22Rv1 (cell line): ENCODE measurements around the gene PITPNM3.

Experiments
- ZFX ChIP-seq: fragments of 450-650 bp; IDR thresholded peaks from 2 replicates; pipeline ENCODE4 v1.6.1; 2017; ENCODE audit warnings: antibody characterized with exemption, borderline replicate concordance
- TF ChIP-seq, protein P1 (sequence below): fragments of 450-650 bp; IDR thresholded peaks from 2 replicates; pipeline ENCODE4 v1.5.1; 2017; ENCODE audit warnings: mild to moderate bottlenecking

DNA sequence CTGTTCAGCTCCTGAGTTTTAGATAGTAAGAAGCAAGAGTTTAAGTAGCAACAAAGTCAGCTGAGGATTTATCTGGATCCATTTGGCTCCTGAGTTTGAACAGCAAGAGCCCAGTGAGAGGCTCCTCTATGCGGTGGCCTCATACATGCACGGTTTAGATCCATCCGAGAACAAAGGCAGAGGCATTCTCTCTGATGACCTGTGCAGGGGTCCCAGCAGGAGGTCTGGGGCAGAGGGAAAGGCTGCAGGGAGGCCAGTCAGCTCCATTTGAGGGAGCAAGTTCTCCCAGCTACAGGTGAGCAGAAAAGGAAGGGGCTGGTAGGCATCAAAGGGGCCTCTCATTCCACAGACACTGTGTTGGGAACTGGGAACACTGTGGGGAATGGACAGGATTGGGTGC is 16.5 kb downstream of the PITPNM3 start:
- TF ChIP-seq, protein P1, sequence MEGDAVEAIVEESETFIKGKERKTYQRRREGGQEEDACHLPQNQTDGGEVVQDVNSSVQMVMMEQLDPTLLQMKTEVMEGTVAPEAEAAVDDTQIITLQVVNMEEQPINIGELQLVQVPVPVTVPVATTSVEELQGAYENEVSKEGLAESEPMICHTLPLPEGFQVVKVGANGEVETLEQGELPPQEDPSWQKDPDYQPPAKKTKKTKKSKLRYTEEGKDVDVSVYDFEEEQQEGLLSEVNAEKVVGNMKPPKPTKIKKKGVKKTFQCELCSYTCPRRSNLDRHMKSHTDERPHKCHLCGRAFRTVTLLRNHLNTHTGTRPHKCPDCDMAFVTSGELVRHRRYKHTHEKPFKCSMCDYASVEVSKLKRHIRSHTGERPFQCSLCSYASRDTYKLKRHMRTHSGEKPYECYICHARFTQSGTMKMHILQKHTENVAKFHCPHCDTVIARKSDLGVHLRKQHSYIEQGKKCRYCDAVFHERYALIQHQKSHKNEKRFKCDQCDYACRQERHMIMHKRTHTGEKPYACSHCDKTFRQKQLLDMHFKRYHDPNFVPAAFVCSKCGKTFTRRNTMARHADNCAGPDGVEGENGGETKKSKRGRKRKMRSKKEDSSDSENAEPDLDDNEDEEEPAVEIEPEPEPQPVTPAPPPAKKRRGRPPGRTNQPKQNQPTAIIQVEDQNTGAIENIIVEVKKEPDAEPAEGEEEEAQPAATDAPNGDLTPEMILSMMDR, result no peak
- no peak for TF ChIP-seq ZFX
